ENCODE results near the gene TMEM72. TPM values are rescaled to one million over a fixed set of nuclear protein-coding genes. Genes with fewer than 3 reads are reported as not detected.

TMEM72 gene
- total RNA-seq, 2 experiments from 2014 or later = not detected

DNA sequence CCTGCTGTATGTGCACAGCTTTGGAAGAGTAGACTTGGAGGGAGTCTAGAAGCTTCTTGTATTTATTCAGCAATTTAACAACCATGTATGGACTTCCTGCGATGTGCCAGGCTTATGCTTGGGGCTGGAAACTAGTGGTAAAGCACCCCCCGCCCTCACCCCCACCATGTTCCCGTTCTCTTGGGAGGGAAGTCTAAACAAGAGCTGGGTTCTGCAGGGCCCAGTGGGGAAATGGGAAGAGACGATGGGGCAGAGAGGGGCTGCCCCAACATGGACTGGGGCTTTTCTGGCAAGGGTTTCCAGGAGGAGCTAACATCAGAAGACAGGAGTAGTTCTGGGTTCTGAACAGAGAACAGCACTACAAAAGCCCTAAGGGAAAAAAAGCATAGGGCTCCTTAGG lies 56.5 kb downstream of the TMEM72 start:
- Mint-ChIP-seq H3K27me3 (no peaks in the 10 kb centered on the region), H3K4me3 (no peak overlapping the region), H3K36me3 (ENCODE audit: low read depth) (no peaks in the 10 kb centered on the region), H3K4me1 (peaks cover 24% of the 10 kb centered on the region), H3K9me3 (no peaks in the 10 kb centered on the region), H3K27ac (no peak overlapping the region)
- ChIA-PET CTCF (interaction anchor here (1.1 to 2.1 kb wide), 3 partner anchors 28 to 35 kb away, joined by 3 to 9 read pairs (median 5); no protein-coding TSS in a partner anchor), POLR2A (interaction anchor here (0.9 to 1.0 kb wide), 2 partner anchors 8 to 13 kb away, joined by 3 to 4 read pairs; partner anchors contain the start of gene RASSF4)
- DNase-seq = no peak

GRCh38 chr10:44968091-44968490 lies 57.0 kb downstream of the TMEM72 start:
- H3K4me1 Mint-ChIP-seq = peaks cover 24% of the 10 kb centered on the region
- H3K9me3 Mint-ChIP-seq = no peaks in the 10 kb centered on the region
- H3K36me3 Mint-ChIP-seq (ENCODE audit: low read depth) = no peaks in the 10 kb centered on the region
- DNase-seq = no peak
- no peak overlapping the region for H3K4me3 Mint-ChIP-seq
- ChIA-PET CTCF (interaction anchor here (1.1 to 1.9 kb wide), 2 partner anchors 28 to 35 kb away, joined by 3 to 5 read pairs; no protein-coding TSS in a partner anchor), POLR2A (interaction anchor here (0.9 to 1.0 kb wide), 2 partner anchors 9 to 13 kb away, joined by 3 to 4 read pairs; partner anchors contain the start of gene RASSF4)
- H3K27me3 Mint-ChIP-seq = no peaks in the 10 kb centered on the region
- peak overlapping the region; percentile 67 for H3K27ac Mint-ChIP-seq

GRCh38 chr10:44968500-44969400 lies 57.6 kb downstream of the TMEM72 start:
- Mint-ChIP-seq H3K9me3 (no peaks in the 10 kb centered on the region), H3K27ac (no peak overlapping the region), H3K4me1 (peaks cover 28% of the 10 kb centered on the region), H3K27me3 (no peaks in the 10 kb centered on the region), H3K4me3 (no peak overlapping the region), H3K36me3 (ENCODE audit: low read depth) (no peaks in the 10 kb centered on the region)
- CTCF ChIA-PET = interaction anchor here (1.6 to 1.9 kb wide), 2 partner anchors 36 to 105 kb away, joined by 4 to 5 read pairs; no protein-coding TSS in a partner anchor
- POLR2A ChIA-PET = interaction anchor here (0.9 kb wide), 1 partner anchor 10 kb away, joined by 4 read pairs; the partner anchor contains the start of gene RASSF4
- peak; percentile 33 for DNase-seq

GRCh38 chr10:44969854-44970253 lies 58.7 kb downstream of the TMEM72 start:
- peaks cover 37% of the 10 kb centered on the region for H3K4me1 Mint-ChIP-seq
- POLR2A ChIA-PET = no interaction called here
- CTCF ChIA-PET = interaction anchor here (1.6 kb wide), 1 partner anchor 106 kb away, joined by 4 read pairs; no protein-coding TSS in a partner anchor

GRCh38 chr10:44970812-44971395 lies 59.8 kb downstream of the TMEM72 start:
- ChIA-PET POLR2A (interaction anchor here (1.6 kb wide), 1 partner anchor 12 kb away, joined by 3 read pairs; the partner anchor contains the start of gene RASSF4), CTCF (no interaction called here)
- DNase-seq = no peak
- Mint-ChIP-seq H3K27ac (no peak overlapping the region), H3K4me3 (no peak overlapping the region), H3K27me3 (no peaks in the 10 kb centered on the region), H3K9me3 (no peaks in the 10 kb centered on the region), H3K36me3 (ENCODE audit: low read depth) (no peaks in the 10 kb centered on the region), H3K4me1 (peaks cover 39% of the 10 kb centered on the region)

More at GRCh38 chr10:44969854-44970253, 58.7 kb downstream of the TMEM72 start:
- H3K27me3 Mint-ChIP-seq = no peaks in the 10 kb centered on the region
- H3K36me3 Mint-ChIP-seq (ENCODE audit: low read depth) = no peaks in the 10 kb centered on the region
- H3K4me3 Mint-ChIP-seq = no peak overlapping the region
- no peak overlapping the region for H3K27ac Mint-ChIP-seq
- H3K9me3 Mint-ChIP-seq = no peaks in the 10 kb centered on the region
- DNase-seq = no peak

- Mint-ChIP-seq H3K27ac (no peak overlapping the region), H3K27me3 (no peaks in the 10 kb centered on the region), H3K9me3 (no peaks in the 10 kb centered on the region), H3K4me1 (peaks cover 35% of the 10 kb centered on the region), H3K36me3 (ENCODE audit: low read depth) (no peaks in the 10 kb centered on the region), H3K4me3 (no peak overlapping the region)
- ChIA-PET CTCF (no interaction called here), POLR2A (interaction anchor here (1.6 kb wide), 1 partner anchor 12 kb away, joined by 3 read pairs; the partner anchor contains the start of gene RASSF4)
- no peak for DNase-seq
These were observed 60.3 kb downstream of the TMEM72 start for GRCh38 chr10:44971434-44971833.

GRCh38 chr10:44971935-44972757 lies 61.0 kb downstream of the TMEM72 start:
- Mint-ChIP-seq H3K4me1 (peaks cover 34% of the 10 kb centered on the region), H3K27me3 (no peaks in the 10 kb centered on the region), H3K36me3 (ENCODE audit: low read depth) (no peaks in the 10 kb centered on the region), H3K9me3 (no peaks in the 10 kb centered on the region), H3K4me3 (no peak overlapping the region), H3K27ac (no peak overlapping the region)
- POLR2A ChIA-PET = interaction anchor here (1.0 to 1.6 kb wide), 2 partner anchors 13 kb away, joined by 3 read pairs; partner anchors contain the start of gene RASSF4
- CTCF ChIA-PET = interaction anchor here (2.1 kb wide), 1 partner anchor 39 kb away, joined by 16 read pairs; no protein-coding TSS in a partner anchor
- DNase-seq = no peak

DNA sequence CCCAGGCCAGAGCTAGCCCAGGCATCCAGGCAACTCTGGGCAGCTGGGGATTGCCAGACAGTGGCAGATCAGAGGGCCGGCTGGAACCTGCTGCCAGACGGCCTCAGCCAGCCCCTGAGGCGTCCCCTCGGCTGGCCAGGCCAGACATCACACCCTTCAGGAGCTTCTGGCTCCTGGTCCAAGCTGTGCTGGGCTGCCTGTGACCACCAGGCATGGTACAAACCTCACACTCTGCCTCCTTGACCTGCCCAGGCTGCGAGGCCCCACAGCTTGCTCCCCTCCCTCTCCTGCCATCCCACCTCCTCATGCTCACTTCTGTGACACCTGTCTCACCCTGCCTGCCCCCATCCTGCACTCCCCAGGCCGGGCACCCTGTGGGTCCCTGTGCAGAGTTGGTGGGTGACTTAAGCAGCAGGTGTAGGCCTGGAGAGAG lies 61.8 kb downstream of the TMEM72 start:
- no peak overlapping the region for H3K4me3 Mint-ChIP-seq
- peaks cover 30% of the 10 kb centered on the region for H3K4me1 Mint-ChIP-seq
- ChIA-PET CTCF (interaction anchor here (2.1 kb wide), 1 partner anchor 40 kb away, joined by 16 read pairs; no protein-coding TSS in a partner anchor), POLR2A (interaction anchor here (1.0 to 2.2 kb wide), 2 partner anchors 8 to 14 kb away, joined by 3 to 7 read pairs; partner anchors contain the start of gene RASSF4)
- no peaks in the 10 kb centered on the region for H3K27me3 Mint-ChIP-seq
- no peak for DNase-seq
- no peak overlapping the region for H3K27ac Mint-ChIP-seq
- no peaks in the 10 kb centered on the region for H3K36me3 Mint-ChIP-seq (ENCODE audit: low read depth)
- H3K9me3 Mint-ChIP-seq = no peaks in the 10 kb centered on the region

DNA sequence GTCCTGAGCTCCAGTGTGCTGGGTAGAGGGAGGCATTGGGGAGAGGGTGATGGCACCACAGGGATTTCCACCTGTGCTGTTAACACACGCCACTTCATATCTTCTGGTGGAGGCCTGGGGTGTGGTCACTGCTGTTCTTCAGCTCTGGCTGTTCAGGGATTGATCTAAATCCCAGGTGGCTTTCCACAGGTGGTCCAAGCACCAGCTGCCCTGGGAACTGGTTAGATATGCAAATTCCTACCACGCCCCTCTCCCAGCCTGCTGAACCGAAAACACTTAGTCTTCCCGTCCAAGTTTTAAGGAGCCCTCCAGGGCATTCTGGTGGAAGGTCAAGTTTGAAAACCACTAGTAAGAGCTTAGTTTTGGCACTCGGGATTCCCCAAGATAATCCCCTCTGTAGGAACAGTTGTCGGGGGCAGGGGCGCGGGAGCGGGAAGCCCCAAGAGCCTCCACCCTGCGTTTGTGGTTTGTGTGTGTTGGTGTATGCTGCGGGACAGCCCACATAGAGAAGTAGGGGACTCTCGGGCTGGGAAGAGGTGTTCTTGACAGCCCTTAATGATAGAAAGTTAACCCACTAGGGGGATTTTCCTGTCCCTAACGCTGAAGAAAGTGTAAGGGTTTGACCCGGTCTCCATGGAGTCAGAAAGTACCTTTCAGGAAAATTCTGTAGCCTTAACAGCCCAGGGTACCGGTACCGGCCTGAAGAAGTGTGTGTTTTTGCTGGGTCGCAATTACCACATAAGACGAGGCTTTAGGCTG lies 62.4 kb downstream of the TMEM72 start:
- Mint-ChIP-seq H3K27ac (no peak overlapping the region), H3K36me3 (ENCODE audit: low read depth) (no peaks in the 10 kb centered on the region), H3K4me1 (peaks cover 26% of the 10 kb centered on the region), H3K9me3 (no peaks in the 10 kb centered on the region), H3K27me3 (no peaks in the 10 kb centered on the region), H3K4me3 (no peak overlapping the region)
- ChIA-PET CTCF (interaction anchor here (0.8 to 2.1 kb wide), 4 partner anchors 9 to 41 kb away, joined by 3 to 16 read pairs (median 4); no protein-coding TSS in a partner anchor), POLR2A (interaction anchor here (0.8 to 2.2 kb wide), 3 partner anchors 9 to 14 kb away, joined by 3 to 7 read pairs (median 3); partner anchors contain the start of gene RASSF4)
- DNase-seq = no peak

GRCh38 chr10:44974082-44974627 lies 63.0 kb downstream of the TMEM72 start:
- ChIA-PET POLR2A (interaction anchor here (0.6 to 2.2 kb wide), 3 partner anchors 9 to 16 kb away, joined by 3 to 7 read pairs (median 3); partner anchors contain the start of gene RASSF4), CTCF (interaction anchor here (0.8 to 2.1 kb wide), 4 partner anchors 10 to 41 kb away, joined by 3 to 16 read pairs (median 4); no protein-coding TSS in a partner anchor)
- H3K9me3 Mint-ChIP-seq = no peaks in the 10 kb centered on the region
- no peak for DNase-seq
- H3K27me3 Mint-ChIP-seq = no peaks in the 10 kb centered on the region
- peak overlapping the region; percentile 64 for H3K27ac Mint-ChIP-seq
- peak overlapping the region; percentile 63 for H3K4me3 Mint-ChIP-seq
- no peaks in the 10 kb centered on the region for H3K36me3 Mint-ChIP-seq (ENCODE audit: low read depth)
- H3K4me1 Mint-ChIP-seq = peaks cover 20% of the 10 kb centered on the region

Data from activated CD4-positive, alpha-beta memory T cell treated with anti-CD3 and anti-CD28 coated beads, Interleukin-2, amount 10 ng/mL, durations not matched to agents 7 days and 5 days (primary cell).